ENCODE measurements around the gene NKAPD1.

DNA sequence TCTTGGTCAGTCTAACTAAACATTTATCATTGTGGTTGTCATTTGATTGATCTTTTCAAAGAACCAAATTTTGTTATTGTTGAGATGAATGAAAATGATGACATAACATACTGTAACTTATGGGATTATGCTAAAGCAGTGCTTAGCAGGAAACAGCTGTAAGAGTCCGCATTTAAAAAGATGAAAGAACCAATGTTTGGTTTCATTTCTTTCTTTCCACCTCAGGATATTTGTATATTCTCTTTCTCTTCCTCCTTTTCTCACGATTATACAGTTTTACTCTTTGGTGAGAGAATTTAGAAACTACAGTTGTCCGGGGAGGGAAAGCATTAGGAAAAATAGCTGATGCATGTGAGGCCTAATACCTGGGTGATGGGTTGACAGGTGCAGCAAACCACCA lies 23.4 kb upstream of the NKAPD1 start:
- TF ChIP-seq, protein P1, sequence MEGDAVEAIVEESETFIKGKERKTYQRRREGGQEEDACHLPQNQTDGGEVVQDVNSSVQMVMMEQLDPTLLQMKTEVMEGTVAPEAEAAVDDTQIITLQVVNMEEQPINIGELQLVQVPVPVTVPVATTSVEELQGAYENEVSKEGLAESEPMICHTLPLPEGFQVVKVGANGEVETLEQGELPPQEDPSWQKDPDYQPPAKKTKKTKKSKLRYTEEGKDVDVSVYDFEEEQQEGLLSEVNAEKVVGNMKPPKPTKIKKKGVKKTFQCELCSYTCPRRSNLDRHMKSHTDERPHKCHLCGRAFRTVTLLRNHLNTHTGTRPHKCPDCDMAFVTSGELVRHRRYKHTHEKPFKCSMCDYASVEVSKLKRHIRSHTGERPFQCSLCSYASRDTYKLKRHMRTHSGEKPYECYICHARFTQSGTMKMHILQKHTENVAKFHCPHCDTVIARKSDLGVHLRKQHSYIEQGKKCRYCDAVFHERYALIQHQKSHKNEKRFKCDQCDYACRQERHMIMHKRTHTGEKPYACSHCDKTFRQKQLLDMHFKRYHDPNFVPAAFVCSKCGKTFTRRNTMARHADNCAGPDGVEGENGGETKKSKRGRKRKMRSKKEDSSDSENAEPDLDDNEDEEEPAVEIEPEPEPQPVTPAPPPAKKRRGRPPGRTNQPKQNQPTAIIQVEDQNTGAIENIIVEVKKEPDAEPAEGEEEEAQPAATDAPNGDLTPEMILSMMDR (IDR thresholded peaks at IDR 0.05): no peak
- no peak for TF ChIP-seq POLR2A (IDR thresholded peaks at IDR 0.05)
- TF ChIP-seq POLR2AphosphoS5 (IDR thresholded peaks at IDR 0.05; ENCODE audit: insufficient read depth in 1 of 2, low read depth in 1 of 2): no peak

All from vagina (tissue), 2 donors.